GM12878 (cell line): Measurements from ENCODE around the gene NUDCD2. TPM values are rescaled to one million over a fixed set of nuclear protein-coding genes. Genes with fewer than 3 reads are reported as not detected.
A peak's percentile ranks its signal among the peaks of the same experiment; 100 is the strongest.

Experiments used
- CHD4 ChIP-seq: fragments of 200-600 bp; sonication (generic); IDR thresholded peaks from 2 replicates; pipeline ENCODE4 v1.6.1; 2016; ENCODE audit warnings: mild to moderate bottlenecking
- MYC ChIP-seq: IDR thresholded peaks from 2 replicates; pipeline ENCODE4 v1.6.1; 2011; ENCODE audit warnings: mild to moderate bottlenecking, low read length, moderate library complexity, inconsistent platforms; ENCODE audit not compliant: insufficient read depth, insufficient replicate concordance, insufficient read length, severe bottlenecking
- NFYB ChIP-seq: IDR thresholded peaks from 2 replicates; pipeline ENCODE4 v1.6.1; 2011; ENCODE audit warnings: low read depth, mild to moderate bottlenecking, low read length, improper control_type of control experiment, moderate library complexity; ENCODE audit not compliant: insufficient read depth
- RFX5 ChIP-seq: IDR thresholded peaks from 2 replicates; pipeline ENCODE4 v1.6.1; 2011; ENCODE audit warnings: low read depth, low read length, improper control_type of control experiment
- SPI1 ChIP-seq: IDR thresholded peaks from 2 replicates; pipeline ENCODE4 v1.6.1; 2011; ENCODE audit warnings: low read depth, mild to moderate bottlenecking, low read length, moderate library complexity, borderline replicate concordance; ENCODE audit not compliant: insufficient read depth
- SRF ChIP-seq, 2 experiments: IDR thresholded peaks; 2 replicates each; pipeline ENCODE4 v1.6.1; 2011; ENCODE audit warnings: low read depth in 2 of 2, low read length in 2 of 2, mild to moderate bottlenecking in 1 of 2, moderate library complexity in 1 of 2
- polyA plus RNA-seq, 11 experiments: library from polyadenylated mRNA; depleted of rRNA in 4 of 11; unstranded in 6 of 11; stranded (reverse) in 5 of 11; fragments of >200 nt; fragmentation: Nextera tagmentation in 4 of 11; fragmentation: Illumina TruSeq in 1 of 11; extraction: Ambion mirVana in 4 of 11; extraction: Trizol in 1 of 11; gene quantifications; 1 replicate in 1 of 11; 2 replicates in 10 of 11; pipeline versions ENCODE4 v1.2.1 to v1.2.3, GENCODE V29; 2011 to 2016; ENCODE audit warnings: inconsistent platforms in 2 of 11, missing spikeins in 2 of 11, low read depth in 1 of 11
- total RNA-seq, 4 experiments: library from RNA; depleted of rRNA in 3 of 4; stranded (reverse); fragments of >200 nt in 3 of 4; fragmentation: Illumina TruSeq in 1 of 4; extraction: Trizol in 1 of 4; gene quantifications; 2 replicates each; pipeline versions ENCODE4 v1.2.1 to v1.2.3, GENCODE V29; 2013 to 2021
- TF ChIP-seq, protein P1 (sequence below): IDR thresholded peaks from 2 replicates; pipeline ENCODE4 v1.6.1; 2012; ENCODE audit warnings: low read depth, low read length, improper control_type of control experiment
- TF ChIP-seq, protein P2 (sequence below): fragments of 150-350 bp; IDR thresholded peaks from 2 replicates; pipeline ENCODE4 v1.6.1; 2014; ENCODE audit warnings: mild to moderate bottlenecking, low read depth, low read length
- TF ChIP-seq, protein P3 (sequence below): fragments of 450-650 bp; formaldehyde crosslinking; IDR thresholded peaks from 2 replicates; pipeline ENCODE4 v1.5.0; 2022; ENCODE audit warnings: mild to moderate bottlenecking, missing genetic modification characterization
- TF ChIP-seq, protein P4 (sequence below): IDR thresholded peaks from 2 replicates; pipeline ENCODE4 v1.6.1; 2011; ENCODE audit warnings: low read depth, low read length, improper control_type of control experiment, borderline replicate concordance

Gene NUDCD2
- total and polyA plus RNA-seq, 10 of the 15 experiments (the other 5 are each of a cell fraction or from before 2014, with no cell fraction given), result 9.1 to 133 (median 24.6) TPM

DNA sequence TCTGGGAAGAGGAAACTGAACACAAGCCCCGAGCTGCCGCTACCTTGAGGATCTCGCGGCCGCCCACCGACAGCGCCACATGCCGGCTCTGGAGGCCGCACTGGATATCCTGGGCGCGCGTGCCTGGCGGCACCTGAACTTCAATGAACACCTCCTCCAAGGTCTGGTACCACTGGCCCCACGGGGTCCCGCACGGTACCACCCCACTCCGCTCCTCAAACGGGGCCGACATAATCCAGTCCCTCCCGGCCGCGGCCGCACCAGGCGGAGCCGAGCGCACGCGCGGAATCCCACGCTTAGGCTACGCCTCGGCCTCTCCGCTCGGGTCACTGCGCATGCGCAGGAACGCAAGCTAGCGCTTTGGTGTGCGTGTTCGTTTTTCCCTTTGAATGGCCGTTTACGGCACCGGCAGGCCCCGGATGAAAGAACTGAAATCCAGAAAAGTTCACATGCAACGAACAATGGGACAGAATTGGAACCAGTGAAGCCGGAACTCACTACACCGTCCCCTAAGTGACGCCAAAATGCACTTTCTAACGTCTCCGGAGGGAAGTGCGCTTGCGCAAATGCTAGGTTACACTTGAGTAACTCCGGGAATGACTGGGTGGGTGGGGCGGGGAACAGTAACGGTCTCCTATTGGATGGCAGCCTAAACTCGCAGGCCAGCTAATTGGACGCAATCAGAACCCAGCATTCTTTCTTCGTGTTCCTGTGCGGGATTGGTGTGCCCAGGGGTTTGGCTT is at the start of gene NUDCD2 (continued):
- TF ChIP-seq MYC (peak; percentile 81), RFX5 (peak; percentile 35; the same call in 1 of the 2 replicates), SRF (IDR thresholded peaks at IDR 0.05; ENCODE audit: low read depth in 2 of 2, low read length in 2 of 2) (no peak), CHD4 (no peak), SPI1 (no peak), NFYB (peak; percentile 86)
- TF ChIP-seq, protein P1, sequence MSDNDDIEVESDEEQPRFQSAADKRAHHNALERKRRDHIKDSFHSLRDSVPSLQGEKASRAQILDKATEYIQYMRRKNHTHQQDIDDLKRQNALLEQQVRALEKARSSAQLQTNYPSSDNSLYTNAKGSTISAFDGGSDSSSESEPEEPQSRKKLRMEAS, result peak; percentile 31; the same call in 1 of the 2 replicates
- TF ChIP-seq, protein P2, sequence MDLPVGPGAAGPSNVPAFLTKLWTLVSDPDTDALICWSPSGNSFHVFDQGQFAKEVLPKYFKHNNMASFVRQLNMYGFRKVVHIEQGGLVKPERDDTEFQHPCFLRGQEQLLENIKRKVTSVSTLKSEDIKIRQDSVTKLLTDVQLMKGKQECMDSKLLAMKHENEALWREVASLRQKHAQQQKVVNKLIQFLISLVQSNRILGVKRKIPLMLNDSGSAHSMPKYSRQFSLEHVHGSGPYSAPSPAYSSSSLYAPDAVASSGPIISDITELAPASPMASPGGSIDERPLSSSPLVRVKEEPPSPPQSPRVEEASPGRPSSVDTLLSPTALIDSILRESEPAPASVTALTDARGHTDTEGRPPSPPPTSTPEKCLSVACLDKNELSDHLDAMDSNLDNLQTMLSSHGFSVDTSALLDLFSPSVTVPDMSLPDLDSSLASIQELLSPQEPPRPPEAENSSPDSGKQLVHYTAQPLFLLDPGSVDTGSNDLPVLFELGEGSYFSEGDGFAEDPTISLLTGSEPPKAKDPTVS, result no peak
- TF ChIP-seq, protein P3, sequence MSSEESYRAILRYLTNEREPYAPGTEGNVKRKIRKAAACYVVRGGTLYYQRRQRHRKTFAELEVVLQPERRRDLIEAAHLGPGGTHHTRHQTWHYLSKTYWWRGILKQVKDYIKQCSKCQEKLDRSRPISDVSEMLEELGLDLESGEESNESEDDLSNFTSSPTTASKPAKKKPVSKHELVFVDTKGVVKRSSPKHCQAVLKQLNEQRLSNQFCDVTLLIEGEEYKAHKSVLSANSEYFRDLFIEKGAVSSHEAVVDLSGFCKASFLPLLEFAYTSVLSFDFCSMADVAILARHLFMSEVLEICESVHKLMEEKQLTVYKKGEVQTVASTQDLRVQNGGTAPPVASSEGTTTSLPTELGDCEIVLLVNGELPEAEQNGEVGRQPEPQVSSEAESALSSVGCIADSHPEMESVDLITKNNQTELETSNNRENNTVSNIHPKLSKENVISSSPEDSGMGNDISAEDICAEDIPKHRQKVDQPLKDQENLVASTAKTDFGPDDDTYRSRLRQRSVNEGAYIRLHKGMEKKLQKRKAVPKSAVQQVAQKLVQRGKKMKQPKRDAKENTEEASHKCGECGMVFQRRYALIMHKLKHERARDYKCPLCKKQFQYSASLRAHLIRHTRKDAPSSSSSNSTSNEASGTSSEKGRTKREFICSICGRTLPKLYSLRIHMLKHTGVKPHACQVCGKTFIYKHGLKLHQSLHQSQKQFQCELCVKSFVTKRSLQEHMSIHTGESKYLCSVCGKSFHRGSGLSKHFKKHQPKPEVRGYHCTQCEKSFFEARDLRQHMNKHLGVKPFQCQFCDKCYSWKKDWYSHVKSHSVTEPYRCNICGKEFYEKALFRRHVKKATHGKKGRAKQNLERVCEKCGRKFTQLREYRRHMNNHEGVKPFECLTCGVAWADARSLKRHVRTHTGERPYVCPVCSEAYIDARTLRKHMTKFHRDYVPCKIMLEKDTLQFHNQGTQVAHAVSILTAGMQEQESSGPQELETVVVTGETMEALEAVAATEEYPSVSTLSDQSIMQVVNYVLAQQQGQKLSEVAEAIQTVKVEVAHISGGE (CRISPR knock-in tag), result no peak
- TF ChIP-seq, protein P4, sequence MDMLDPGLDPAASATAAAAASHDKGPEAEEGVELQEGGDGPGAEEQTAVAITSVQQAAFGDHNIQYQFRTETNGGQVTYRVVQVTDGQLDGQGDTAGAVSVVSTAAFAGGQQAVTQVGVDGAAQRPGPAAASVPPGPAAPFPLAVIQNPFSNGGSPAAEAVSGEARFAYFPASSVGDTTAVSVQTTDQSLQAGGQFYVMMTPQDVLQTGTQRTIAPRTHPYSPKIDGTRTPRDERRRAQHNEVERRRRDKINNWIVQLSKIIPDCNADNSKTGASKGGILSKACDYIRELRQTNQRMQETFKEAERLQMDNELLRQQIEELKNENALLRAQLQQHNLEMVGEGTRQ, result no peak
